GM19397 (cell line): ENCODE data around the gene LDLRAD4.

Experiments
- ATAC-seq: cut with Tn5 transposase; IDR thresholded peaks from one replicate; pipeline ENCODE4 v1.9.1; 2021; ENCODE audit warnings: mild to moderate bottlenecking, moderate library complexity; ENCODE audit not compliant: unreplicated experiment

The LDLRAD4 gene

DNA sequence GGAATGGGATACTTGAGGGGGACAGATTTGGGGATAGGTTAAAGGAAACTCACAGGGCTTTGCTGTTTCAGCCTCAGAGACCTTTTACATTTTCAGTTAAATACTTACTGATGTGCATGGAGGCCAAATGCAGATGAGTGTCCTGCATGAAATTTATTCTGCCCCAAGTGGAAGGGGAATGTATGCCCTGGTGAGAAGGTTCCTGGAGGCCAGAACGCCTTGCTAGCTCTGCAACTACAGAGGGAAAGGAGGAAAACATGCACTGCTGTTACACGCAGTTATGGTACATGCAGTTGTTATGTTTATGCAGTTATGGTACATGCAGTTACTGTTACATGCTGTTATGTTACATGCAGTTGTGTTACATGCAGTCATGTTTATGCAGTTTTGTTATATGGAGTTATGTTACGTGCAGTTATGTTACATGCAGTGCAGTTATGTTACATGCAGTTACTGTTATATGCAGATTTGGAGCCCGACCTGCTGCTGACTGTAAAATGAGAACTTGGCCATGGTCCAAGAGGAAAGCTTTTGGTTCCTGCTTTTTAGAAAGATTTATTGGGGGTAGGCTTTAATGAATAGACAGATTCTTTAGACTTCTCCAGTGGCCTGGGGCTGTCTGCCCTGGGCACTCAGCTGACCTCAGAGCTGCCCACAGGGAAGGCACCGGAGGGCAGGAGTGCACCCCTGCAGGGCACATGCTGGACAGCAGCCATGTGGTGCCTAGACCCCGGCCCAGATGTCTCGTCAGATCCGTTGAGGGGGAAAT lies 84.1 kb downstream of the LDLRAD4 start:
- ATAC-seq: no peak

DNA sequence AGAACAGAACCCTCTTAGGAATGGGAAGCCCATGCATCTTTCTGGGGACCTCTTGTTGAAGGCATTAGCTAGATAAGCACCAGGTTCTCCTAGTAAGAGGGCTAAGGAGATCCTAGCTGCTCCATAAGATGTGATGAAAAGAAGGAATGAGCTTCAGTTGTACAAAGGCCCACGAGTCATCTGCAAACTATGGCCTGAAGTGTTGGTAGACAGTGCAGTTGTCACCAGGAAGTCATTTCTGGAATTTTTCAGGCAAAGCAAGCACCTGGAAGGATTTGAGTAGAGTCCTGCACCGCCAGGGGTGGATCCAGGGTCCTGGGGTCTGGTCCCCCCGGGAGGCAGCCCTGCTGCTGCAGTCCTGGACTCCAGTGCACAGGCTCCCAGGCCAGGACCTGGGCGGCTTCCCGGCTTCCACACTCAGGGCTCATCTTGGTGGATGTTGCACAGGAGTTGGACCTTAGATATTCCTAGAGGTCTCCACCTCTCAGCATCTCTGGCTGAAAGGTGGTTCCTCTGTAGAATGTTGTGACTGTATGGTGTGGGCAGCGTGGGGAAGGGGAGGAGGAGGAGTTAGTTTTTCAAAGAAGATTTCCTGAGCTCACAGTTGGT lies 85.3 kb downstream of the LDLRAD4 start:
- no peak for ATAC-seq

DNA sequence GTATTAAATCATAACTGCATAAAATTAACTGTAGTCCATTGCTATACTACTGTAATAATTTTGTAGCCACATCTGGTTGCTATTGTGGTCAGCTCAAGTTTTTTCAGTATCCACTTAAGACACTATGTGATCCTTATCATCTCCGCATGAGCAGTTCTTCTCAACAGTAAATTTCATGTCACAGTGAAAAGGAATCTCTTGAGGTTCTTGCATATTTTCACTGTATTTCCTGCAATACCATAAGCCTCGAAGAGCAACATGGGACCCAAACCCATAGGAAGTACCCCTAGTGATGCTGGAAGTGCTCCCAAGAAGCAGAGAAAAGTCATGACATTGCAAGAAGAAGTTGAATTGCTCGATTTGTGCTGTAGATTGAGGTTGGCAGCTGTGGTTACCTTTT lies 86.7 kb downstream of the LDLRAD4 start:
- ATAC-seq: no peak

GRCh38 chr18:13306583-13306982 lies 88.0 kb downstream of the LDLRAD4 start:
- ATAC-seq: no peak

- no peak for ATAC-seq
Measured at GRCh38 chr18:13308369-13308768, 89.8 kb downstream of the LDLRAD4 start.

GRCh38 chr18:13309031-13309747 lies 90.6 kb downstream of the LDLRAD4 start:
- no peak for ATAC-seq

DNA sequence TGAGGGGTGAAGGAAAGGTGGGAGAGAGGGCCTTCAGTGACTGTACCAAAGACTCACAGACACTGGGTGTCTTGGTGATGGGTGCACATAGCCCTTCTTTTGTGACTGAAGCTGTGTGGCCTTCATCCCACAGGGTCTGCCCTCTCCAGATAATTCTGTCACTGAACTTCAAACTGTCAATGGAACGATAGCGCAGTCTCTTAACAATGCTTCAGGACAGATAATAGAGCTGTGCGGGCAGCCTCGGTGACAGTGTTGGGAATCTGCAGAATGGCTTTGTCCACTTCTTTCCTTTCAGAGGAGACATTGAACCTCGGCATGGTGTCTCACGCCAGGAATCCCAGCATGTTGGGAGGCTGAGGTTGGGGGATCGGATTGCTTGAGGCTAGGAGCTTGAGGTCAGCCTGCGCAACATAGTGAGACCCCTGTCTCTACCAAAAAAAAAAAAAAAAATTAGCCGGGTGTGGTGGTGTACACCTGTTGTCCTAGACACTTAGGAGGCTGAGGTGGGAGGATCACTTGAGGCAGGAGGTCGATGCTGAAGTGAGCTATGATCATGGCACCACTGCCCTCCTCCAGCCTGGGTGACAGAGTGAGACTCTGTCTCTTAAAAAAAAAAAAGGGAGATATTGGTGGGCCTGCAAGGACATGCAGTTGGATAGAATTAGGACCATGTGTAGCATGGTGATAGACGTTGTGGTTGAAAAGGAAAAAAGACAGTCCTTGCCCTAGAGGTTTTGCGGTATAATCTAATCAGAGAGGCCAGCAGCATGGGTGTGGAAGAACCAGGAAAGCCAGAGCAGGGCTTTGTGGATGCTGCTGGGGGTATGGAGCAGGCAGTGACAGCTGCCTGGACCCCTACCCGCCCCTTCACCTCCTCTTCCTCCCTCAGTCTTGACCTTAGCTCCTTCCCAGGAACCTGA lies 91.4 kb downstream of the LDLRAD4 start:
- ATAC-seq: no peak

DNA sequence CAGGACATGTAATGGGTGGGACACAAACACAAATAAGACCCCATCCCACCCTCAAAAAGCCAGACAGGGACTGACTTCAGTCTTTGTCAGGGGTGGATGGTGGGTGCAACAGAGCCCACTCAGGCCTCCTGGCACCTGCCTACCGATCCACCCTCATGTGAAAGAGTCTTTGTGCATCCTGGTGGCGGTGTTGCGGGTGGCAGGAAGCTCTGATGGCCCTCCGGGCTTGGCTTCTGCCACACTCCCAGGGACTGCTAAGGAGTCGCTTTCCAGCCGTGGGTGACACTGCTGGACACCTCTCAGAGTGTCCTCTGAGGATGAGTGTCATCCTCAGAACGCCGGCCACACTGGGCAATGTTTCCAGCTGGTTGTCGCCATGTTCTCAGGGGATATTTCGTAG lies 92.6 kb downstream of the LDLRAD4 start:
- ATAC-seq: no peak

GRCh38 chr18:13312515-13312914 lies 94.0 kb downstream of the LDLRAD4 start:
- no peak for ATAC-seq

DNA sequence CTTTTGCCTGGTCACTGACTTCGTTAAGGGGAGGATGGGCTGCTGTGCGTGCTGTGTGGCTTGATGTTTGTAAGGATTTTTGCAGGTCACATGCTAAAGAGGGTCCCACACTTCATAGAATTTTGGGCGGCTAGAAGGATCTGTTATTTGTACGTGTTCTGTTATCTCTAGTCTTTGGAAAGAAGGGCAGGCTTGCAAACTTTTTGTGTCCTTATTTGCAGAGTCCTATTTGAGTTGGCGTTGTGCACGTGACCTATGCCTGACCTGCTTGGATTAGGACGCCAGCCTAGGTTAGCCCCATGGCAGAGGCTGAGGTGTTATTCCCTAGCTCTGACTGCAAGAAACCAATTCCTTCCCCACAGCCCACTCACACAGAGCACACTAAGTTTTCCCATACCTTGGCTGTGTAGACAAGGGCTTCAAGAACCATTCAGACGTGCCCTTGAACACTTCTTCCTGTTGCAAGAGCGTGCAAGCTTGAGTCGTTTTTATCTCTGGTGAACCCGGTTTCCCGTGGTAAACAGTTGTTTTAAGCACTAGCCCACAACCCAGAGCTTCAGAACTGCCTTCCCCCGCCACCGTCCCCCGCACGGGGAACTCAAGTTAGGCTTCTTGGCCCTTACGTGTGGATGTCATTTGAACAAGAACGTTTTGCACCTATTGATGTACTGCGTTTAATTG lies 94.6 kb downstream of the LDLRAD4 start:
- no peak for ATAC-seq

DNA sequence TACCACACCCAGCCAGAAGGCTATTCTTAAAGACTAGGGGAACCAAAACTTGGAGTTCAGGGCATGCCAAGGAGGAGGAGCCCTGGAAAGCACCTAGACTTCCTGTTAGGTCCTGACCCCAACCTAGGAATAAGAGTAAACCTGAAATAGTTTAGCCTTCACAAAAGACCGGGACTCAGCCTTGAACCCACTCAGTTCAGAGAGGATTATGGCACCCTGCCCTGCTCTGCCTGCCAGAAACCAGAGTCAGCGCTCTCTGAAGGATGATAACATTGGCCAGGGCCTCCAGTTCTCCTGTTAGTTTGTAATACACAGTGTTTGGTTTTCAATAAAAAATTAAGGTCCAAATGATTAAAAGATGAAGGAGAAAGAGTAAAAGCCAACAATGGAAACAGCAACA lies 96.4 kb downstream of the LDLRAD4 start:
- no peak for ATAC-seq

DNA sequence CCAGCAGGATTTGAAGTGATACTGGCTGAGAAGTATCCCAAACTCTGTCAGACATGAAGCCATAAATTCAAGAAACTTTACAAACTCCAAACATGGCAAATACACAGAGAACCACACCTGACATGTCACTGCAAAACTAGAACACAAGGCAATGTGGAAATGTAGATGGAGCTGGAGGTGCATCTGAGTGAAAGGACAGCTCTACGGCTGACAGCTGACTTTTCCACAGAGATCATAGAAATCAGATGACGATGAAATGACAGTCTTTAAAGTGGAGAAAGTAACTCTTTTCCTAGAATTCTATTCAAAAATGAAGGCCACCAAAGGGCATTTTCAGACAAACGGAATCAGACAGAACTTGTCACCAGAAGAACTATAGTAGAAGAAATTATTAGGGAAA lies 97.5 kb downstream of the LDLRAD4 start:
- no peak for ATAC-seq

DNA sequence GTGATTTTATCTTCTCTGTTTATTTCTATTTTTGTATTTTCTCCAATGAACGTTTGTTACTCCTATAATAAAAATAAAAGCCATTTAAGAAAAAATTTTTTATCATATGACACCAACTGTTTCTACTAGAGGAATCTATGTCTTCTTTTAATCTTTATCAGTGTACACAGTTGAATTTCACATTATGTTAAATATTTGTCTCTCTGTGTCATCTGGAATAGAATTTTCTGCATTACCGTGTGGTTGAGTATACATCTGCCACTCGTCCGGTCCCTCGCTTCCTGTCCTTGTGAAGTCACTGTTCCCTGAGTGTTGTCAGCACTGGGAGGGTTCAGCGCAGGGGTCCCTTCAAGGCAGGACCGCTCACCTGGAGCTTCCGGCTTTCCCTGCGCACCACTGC lies 99.2 kb downstream of the LDLRAD4 start:
- no peak for ATAC-seq

DNA sequence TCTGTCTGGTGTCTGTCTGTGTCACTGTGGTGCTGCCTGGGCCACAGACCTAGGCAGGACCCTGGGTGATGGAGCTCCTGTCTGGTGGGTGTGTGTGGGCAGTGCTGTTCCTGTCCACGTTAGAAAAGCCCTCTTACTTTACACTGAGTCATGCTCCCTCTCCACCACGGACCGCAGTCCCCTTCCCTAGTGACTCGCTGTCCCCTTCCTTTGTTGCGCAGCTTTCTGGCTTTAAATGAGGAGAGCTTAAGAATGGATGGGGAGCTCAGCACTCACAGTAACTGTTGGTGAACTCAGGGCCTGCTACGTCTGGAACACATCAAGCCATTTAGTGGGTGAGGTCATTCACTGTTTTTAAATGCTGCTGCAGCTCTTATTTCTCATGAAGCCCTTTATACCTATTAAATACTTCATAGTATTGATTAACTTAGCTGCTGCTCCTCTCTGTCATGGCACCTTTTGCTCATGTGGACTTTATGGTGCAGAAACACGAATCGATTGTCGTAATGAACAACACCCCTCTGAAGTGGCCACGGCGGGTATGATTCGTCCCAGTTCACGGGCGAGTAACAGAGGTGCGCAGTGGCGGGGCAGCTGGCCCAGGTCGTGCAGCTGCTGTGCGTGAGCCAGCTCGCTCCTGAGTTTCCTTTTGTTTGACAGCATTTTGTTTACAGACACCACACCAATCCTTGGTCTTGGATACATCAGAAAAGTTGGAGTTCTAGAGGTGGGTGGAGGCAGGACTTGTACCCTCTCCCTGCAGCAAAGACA lies 100.4 kb downstream of the LDLRAD4 start:
- no peak for ATAC-seq

- no peak for ATAC-seq
Measured at GRCh38 chr18:13319629-13320028, 101.1 kb downstream of the LDLRAD4 start.

DNA sequence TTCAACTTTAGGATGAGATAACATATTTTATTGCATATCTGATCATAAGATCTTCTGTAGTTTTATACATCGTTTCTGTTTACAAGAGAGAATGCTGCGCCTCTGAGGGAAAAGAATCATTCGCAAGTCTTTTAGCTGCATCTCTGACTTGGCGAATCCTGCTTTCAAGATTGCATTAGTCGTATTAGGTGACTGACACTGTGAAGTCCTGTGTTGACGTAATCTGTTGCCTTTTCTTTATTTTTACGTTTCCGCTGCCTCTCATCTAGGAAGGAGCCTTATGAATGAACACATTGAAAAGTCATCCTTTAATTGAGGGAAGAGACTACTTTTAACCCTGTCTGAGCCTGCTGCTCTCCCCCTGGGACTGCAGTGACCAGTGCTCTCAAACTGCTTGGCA lies 101.5 kb downstream of the LDLRAD4 start:
- no peak for ATAC-seq

- no peak for ATAC-seq
Measured at GRCh38 chr18:13320891-13321425, 102.4 kb downstream of the LDLRAD4 start.

GRCh38 chr18:13321923-13322322 lies 103.4 kb downstream of the LDLRAD4 start:
- ATAC-seq: no peak

GRCh38 chr18:13323186-13323585 lies 104.6 kb downstream of the LDLRAD4 start:
- ATAC-seq: no peak
